ENCODE measurements around the gene SIAH3.

DNA sequence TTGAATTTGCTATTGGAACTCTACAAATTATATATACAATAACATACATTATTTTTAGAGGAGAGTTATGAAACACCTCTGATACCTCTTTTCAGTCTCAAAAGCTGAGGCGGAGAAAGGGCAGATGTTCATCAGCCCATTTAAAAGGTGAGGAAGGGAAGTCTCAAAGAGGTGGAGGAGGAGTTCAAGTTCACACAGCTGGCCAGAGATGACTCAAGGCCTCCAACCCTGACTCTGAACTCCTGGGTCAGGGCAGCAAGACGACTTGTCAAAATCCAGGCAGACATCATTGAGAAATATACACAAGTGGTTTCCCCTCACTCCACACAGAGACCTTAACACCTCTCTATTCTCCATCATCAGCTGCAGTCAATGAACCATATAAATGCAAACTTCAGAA is 2.1 kb downstream of the SIAH3 start:
- TF ChIP-seq FOXP4 (CRISPR knock-in tag; IDR thresholded peaks at IDR 0.05; ENCODE audit: borderline replicate concordance) (no peak), CREB1 (IDR thresholded peaks at IDR 0.05) (no peak), CREB1 (CRISPR knock-in tag; IDR thresholded peaks at IDR 0.05) (no peak), CEBPZ (IDR thresholded peaks at IDR 0.05; ENCODE audit: borderline replicate concordance, low read depth, low read length) (no peak)
